Stomach (tissue), 4 donors: ENCODE results near the gene ZC3H12D.

Experiments
- EP300 ChIP-seq: sonication (generic); formaldehyde crosslinking; IDR thresholded peaks from one replicate; pipeline ENCODE4 v1.6.1; 2017; ENCODE audit warnings: antibody characterized with exemption
- POLR2A ChIP-seq, 4 donors: fragments of 450-650 bp; IDR thresholded peaks; one replicate each; pipeline ENCODE4 v1.6.1; 2016; ENCODE audit warnings: antibody characterized with exemption in 4 of 4, control low read depth in 2 of 4, mild to moderate bottlenecking in 1 of 4, moderate library complexity in 1 of 4
- POLR2AphosphoS5 ChIP-seq, 3 donors: sonication (generic); formaldehyde crosslinking; IDR thresholded peaks; one replicate each; pipeline ENCODE4 v1.6.1; 2016; ENCODE audit warnings: antibody characterized with exemption in 3 of 3
- TF ChIP-seq, protein P1 (sequence below), 7 experiments: fragments of 450-650 bp in 4 of 7; fragments of 200-600 bp in 3 of 7; sonication (generic) in 3 of 7; IDR thresholded peaks; one replicate each; pipeline ENCODE4 v1.5.1; 2016 to 2019; ENCODE audit warnings: antibody characterized with exemption in 7 of 7, control low read depth in 2 of 7, mild to moderate bottlenecking in 1 of 7

GRCh38 chr6:149455031-149455732 lies 29.6 kb downstream of the ZC3H12D start:
- TF ChIP-seq POLR2AphosphoS5 (IDR thresholded peaks at IDR 0.05) (no peak), POLR2A (IDR thresholded peaks at IDR 0.05) (no peak), EP300 (no peak)
- TF ChIP-seq, protein P1, sequence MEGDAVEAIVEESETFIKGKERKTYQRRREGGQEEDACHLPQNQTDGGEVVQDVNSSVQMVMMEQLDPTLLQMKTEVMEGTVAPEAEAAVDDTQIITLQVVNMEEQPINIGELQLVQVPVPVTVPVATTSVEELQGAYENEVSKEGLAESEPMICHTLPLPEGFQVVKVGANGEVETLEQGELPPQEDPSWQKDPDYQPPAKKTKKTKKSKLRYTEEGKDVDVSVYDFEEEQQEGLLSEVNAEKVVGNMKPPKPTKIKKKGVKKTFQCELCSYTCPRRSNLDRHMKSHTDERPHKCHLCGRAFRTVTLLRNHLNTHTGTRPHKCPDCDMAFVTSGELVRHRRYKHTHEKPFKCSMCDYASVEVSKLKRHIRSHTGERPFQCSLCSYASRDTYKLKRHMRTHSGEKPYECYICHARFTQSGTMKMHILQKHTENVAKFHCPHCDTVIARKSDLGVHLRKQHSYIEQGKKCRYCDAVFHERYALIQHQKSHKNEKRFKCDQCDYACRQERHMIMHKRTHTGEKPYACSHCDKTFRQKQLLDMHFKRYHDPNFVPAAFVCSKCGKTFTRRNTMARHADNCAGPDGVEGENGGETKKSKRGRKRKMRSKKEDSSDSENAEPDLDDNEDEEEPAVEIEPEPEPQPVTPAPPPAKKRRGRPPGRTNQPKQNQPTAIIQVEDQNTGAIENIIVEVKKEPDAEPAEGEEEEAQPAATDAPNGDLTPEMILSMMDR (IDR thresholded peaks at IDR 0.05) = no peak
